DOHH2 (cell line): ENCODE measurements around the gene USP28.

Source experiments
- H3F3A ChIP-seq: fragments of 200-600 bp; sonication (generic), shearing (Covaris generic); 2 replicates; pipeline ENCODE4 v1.6.0; 2016; ENCODE audit warnings: antibody characterized with exemption, mild to moderate bottlenecking; ENCODE audit not compliant: control insufficient read depth, insufficient read depth
- H3K27ac ChIP-seq: fragments of 200-600 bp; sonication (generic); 2 replicates; pipeline ENCODE4 v1.5.1; 2014; ENCODE audit warnings: low read depth, mild to moderate bottlenecking, low read length, moderate library complexity
- H3K27me3 ChIP-seq: fragments of 200-600 bp; sonication (generic); 2 replicates; pipeline ENCODE4 v1.6.1; 2014; ENCODE audit warnings: mild to moderate bottlenecking, low read length, mixed read lengths; ENCODE audit not compliant: control insufficient read depth
- H3K36me3 ChIP-seq: fragments of 200-600 bp; sonication (generic); 2 replicates; pipeline ENCODE4 v1.6.1; 2014; ENCODE audit warnings: mild to moderate bottlenecking, low read length, moderate library complexity, mixed read lengths; ENCODE audit not compliant: control insufficient read depth
- H3K4me1 ChIP-seq: fragments of 200-600 bp; sonication (generic); 2 replicates; pipeline ENCODE4 v1.6.1; 2014; ENCODE audit warnings: mild to moderate bottlenecking, low read length, mixed read lengths; ENCODE audit not compliant: control insufficient read depth
- H3K4me2 ChIP-seq: fragments of 200-600 bp; sonication (generic); 2 replicates; pipeline ENCODE4 v1.6.0; 2014; ENCODE audit warnings: mild to moderate bottlenecking, low read length, moderate library complexity
- H3K4me3 ChIP-seq: fragments of 200-600 bp; sonication (generic); 2 replicates; pipeline ENCODE4 v1.5.1; 2014; ENCODE audit warnings: mild to moderate bottlenecking, low read length, mixed read lengths
- H3K79me2 ChIP-seq: fragments of 200-600 bp; sonication (generic); 2 replicates; pipeline ENCODE4 v1.6.1; 2014; ENCODE audit warnings: mild to moderate bottlenecking, low read length, mixed read lengths; ENCODE audit not compliant: control insufficient read depth
- H3K9me2 ChIP-seq: fragments of 200-600 bp; sonication (generic); replicated peaks from 2 replicates; pipeline ENCODE4 v1.6.1; 2014; ENCODE audit warnings: mild to moderate bottlenecking, low read length, mixed read lengths; ENCODE audit not compliant: control insufficient read depth
- H3K9me3 ChIP-seq: fragments of 200-600 bp; sonication (generic); 2 replicates; pipeline ENCODE4 v1.6.1; 2014; ENCODE audit warnings: antibody characterized with exemption, low read length, mixed read lengths; ENCODE audit not compliant: control insufficient read depth, insufficient read depth
- H4K20me1 ChIP-seq: fragments of 200-600 bp; sonication (generic); 2 replicates; pipeline ENCODE4 v1.6.0; 2014; ENCODE audit warnings: low read depth, mild to moderate bottlenecking, antibody characterized with exemption, low read length, moderate library complexity; ENCODE audit not compliant: control insufficient read depth, insufficient read depth
- EZH2phosphoT487 ChIP-seq: fragments of 200-600 bp; sonication (generic); IDR thresholded peaks from 2 replicates; pipeline ENCODE4 v1.6.1; 2017; ENCODE audit warnings: borderline replicate concordance, mild to moderate bottlenecking, antibody characterized with exemption, low read length, moderate library complexity, mixed read lengths
- TF ChIP-seq, protein P1 (sequence below): fragments of 200-600 bp; sonication (generic); IDR thresholded peaks from one replicate; pipeline ENCODE4 v1.5.1; 2014; ENCODE audit warnings: antibody characterized with exemption, mild to moderate bottlenecking, low read depth, low read length; ENCODE audit not compliant: poor library complexity, severe bottlenecking

USP28 gene

DNA sequence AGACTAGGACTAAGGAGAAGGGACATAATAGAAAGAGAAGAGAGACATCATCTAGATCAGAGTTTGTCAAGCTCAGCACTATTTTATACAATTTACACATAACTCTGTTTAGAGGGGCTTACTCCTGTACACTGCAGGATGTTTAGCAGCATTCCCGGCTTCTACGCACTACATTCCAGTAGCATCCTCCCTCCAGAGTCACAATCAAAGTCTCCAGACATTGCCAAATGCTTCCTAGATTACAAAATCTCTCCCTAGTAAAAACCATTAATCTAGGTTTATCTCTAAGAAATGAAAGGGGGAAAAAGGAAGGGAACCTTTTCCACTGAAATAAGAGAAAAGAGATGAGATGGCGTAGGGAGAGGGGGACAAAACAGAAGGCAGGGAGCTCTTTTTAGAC, 4.0 kb downstream of the USP28 start:
- H3K4me3 ChIP-seq, result no peak overlapping the region
- H4K20me1 ChIP-seq, result 0 out of 2 replicates have a peak, but pooled peaks cover 4% of the 10 kb centered on the region
- H3K9me2 ChIP-seq, result no peaks in the 10 kb centered on the region
- H3K79me2 ChIP-seq, result peaks cover 70% of the 10 kb centered on the region
- no peak overlapping the region for H3K27ac ChIP-seq
- no peaks in the 10 kb centered on the region for H3K9me3 ChIP-seq
- H3K27me3 ChIP-seq, result no peaks in the 10 kb centered on the region
- H3K4me1 ChIP-seq, result peaks cover 47% of the 10 kb centered on the region
- H3F3A ChIP-seq, result no peaks in the 10 kb centered on the region; the same call in 1 of the 2 replicates
- peaks cover 32% of the 10 kb centered on the region for H3K36me3 ChIP-seq
- H3K4me2 ChIP-seq, result peak overlapping the region; percentile 23; the same call in 1 of the 2 replicates
- TF ChIP-seq, protein P1, sequence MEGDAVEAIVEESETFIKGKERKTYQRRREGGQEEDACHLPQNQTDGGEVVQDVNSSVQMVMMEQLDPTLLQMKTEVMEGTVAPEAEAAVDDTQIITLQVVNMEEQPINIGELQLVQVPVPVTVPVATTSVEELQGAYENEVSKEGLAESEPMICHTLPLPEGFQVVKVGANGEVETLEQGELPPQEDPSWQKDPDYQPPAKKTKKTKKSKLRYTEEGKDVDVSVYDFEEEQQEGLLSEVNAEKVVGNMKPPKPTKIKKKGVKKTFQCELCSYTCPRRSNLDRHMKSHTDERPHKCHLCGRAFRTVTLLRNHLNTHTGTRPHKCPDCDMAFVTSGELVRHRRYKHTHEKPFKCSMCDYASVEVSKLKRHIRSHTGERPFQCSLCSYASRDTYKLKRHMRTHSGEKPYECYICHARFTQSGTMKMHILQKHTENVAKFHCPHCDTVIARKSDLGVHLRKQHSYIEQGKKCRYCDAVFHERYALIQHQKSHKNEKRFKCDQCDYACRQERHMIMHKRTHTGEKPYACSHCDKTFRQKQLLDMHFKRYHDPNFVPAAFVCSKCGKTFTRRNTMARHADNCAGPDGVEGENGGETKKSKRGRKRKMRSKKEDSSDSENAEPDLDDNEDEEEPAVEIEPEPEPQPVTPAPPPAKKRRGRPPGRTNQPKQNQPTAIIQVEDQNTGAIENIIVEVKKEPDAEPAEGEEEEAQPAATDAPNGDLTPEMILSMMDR, result no peak
- TF ChIP-seq EZH2phosphoT487, result no peak

DNA sequence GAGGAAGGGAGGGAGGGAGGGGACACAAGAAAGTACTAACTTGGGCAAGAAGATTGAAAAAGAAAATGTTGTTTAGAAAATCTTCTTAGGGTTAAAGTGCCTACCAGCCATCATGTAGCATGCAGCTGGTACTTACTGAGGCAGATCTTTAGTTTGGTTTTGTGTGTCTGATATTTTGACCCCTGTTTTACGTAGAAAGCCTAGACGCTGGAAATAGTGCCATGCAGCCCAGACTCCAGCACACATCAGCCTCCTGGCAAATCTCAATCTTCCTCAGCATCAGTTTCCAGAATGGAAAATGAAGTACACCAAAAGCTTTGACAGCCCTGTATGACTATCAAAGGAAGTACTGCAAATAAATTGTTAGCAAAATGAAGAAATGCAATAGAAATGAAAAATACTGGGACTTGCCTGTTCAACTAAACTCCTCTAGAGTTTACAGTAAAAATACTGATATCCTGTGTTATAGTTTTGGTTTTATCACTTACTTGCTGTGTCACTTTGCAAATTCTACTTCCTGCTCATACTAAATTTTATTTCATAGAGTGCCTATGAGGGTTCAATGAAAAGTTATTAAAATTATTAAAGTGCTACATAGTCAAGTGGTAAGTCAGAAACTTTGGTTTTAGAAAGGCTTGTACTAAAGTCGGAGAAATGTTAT, 7.4 kb downstream of the USP28 start:
- Histone ChIP-seq H3K4me2 (no peak overlapping the region), H3K79me2 (peaks cover 67% of the 10 kb centered on the region), H3K4me1 (peaks cover 29% of the 10 kb centered on the region), H3K36me3 (peaks cover 32% of the 10 kb centered on the region), H3K27ac (no peak overlapping the region), H3K9me3 (no peaks in the 10 kb centered on the region), H3K4me3 (no peak overlapping the region), H3F3A (no peaks in the 10 kb centered on the region; the same call in 1 of the 2 replicates), H3K9me2 (no peaks in the 10 kb centered on the region), H4K20me1 (0 out of 2 replicates have a peak, but pooled peaks cover 4% of the 10 kb centered on the region), H3K27me3 (no peaks in the 10 kb centered on the region)
- TF ChIP-seq, protein P1, result no peak
- no peak for TF ChIP-seq EZH2phosphoT487

DNA sequence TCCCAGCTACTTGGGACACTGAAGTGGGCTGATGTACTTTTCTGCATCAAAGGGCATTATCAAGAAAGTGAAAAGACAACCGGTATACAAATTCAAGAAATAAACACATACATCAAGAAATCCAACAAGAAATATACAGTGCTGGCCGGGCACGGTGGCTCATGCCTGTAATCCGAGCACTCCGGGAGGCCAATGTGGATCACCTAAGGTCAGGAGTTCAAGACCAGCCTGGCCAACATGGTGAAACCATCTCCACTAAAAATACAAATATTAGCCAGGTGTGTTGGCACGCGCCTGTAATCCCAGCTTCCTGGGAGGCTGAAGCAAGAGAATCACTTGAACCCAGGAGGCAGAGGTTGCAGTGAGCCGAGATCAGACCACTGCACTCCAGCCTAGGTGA, 9.5 kb downstream of the USP28 start:
- Histone ChIP-seq H4K20me1 (no peaks in the 10 kb centered on the region), H3K4me1 (peaks cover 9% of the 10 kb centered on the region), H3K9me2 (no peaks in the 10 kb centered on the region), H3K4me3 (no peak overlapping the region), H3K27me3 (no peaks in the 10 kb centered on the region), H3K27ac (no peak overlapping the region), H3K79me2 (peaks cover 57% of the 10 kb centered on the region), H3K4me2 (no peak overlapping the region), H3K9me3 (no peaks in the 10 kb centered on the region), H3K36me3 (peaks cover 23% of the 10 kb centered on the region), H3F3A (no peaks in the 10 kb centered on the region; the same call in 1 of the 2 replicates)
- TF ChIP-seq, protein P1, result no peak
- TF ChIP-seq EZH2phosphoT487, result no peak
